GM12801 (cell line): ENCODE data around the gene XIAP.

Experiments used
- TF ChIP-seq, protein P1 (sequence below): IDR thresholded peaks from one replicate; pipeline ENCODE4 v1.5.1; 2011; ENCODE audit warnings: control low read depth; ENCODE audit not compliant: insufficient read length; ENCODE audit errors: extremely low read depth

The XIAP gene

DNA sequence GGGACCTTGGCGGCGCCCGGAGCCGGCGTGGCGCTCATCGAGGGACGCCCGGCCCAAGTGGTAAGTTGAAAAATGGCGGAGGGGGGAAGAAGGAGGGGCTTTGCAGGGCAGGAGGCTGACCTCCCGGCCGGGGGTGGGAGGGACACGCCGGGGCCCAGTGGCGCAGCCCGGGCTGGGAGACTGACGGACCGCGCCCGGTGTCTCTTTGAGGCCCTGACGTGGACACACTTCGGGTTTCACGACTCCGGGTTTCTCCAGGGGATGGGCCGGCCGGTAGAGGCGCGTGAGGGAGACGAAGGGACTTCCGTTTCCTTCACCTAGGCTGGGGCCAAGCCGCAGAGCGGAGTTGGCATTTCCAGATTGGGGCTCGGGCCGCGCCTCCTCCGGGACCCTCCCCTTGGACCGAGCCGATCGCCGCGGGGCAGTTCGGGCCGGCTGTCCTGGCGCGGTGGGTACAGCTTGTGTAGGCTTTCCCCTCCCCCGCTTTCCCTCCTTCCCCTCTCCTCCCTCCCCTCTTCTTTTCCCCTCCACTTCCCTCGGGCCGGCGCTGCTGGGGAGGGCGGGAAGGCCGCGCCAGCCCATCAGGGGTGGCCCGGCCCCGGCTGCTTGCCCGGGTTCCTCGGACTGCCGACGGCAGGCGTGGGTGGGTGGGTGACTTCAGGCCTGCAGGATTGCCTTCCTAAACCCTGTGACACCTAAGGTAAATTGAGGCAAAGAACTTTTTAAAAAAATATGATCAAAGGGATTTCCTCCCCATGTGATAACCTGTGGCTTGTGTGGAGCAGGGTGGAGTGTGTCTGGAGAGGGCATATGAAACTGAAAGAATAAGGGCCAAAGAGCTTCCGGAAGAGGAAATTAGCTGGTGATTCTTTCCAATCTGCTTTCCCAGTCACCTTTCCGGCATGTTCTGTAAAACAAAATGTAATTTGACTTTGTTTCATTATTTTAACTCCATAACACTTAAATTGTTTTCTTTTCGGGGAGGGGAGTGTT is at the start of gene XIAP:
TSS of gene XIAP (plus strand) at position 208 of the 993 bp plus-strand sequence. CDS start 25,610 bp downstream, outside the sequence.
- TF ChIP-seq, protein P1, sequence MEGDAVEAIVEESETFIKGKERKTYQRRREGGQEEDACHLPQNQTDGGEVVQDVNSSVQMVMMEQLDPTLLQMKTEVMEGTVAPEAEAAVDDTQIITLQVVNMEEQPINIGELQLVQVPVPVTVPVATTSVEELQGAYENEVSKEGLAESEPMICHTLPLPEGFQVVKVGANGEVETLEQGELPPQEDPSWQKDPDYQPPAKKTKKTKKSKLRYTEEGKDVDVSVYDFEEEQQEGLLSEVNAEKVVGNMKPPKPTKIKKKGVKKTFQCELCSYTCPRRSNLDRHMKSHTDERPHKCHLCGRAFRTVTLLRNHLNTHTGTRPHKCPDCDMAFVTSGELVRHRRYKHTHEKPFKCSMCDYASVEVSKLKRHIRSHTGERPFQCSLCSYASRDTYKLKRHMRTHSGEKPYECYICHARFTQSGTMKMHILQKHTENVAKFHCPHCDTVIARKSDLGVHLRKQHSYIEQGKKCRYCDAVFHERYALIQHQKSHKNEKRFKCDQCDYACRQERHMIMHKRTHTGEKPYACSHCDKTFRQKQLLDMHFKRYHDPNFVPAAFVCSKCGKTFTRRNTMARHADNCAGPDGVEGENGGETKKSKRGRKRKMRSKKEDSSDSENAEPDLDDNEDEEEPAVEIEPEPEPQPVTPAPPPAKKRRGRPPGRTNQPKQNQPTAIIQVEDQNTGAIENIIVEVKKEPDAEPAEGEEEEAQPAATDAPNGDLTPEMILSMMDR = no peak

GRCh38 chrX:123814343-123814742 is 45.5 kb upstream of the XIAP start:
- TF ChIP-seq, protein P1 = no peak

- TF ChIP-seq, protein P1 = no peak
Observed at GRCh38 chrX:123817288-123817894, 42.5 kb upstream of the XIAP start.

DNA sequence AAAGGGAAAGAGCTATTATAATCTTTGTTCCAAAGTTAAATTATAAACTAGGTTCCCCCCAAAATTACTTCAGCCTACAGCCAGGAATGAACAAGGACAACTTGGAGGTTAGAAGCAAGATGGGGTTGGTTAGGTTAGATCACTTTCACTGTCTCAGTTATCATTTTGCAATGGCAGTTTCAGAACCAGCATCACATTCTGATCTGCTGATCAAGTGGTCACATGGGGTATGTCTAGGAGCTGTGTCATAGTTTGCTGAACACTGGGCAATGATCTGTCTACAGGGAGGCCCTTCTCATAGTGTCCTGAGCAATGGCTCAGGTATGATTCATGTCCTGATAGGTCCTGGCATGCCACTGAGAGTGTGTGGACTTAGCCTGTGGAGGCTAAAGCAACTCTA is 41.6 kb upstream of the XIAP start:
- TF ChIP-seq, protein P1 = no peak

DNA sequence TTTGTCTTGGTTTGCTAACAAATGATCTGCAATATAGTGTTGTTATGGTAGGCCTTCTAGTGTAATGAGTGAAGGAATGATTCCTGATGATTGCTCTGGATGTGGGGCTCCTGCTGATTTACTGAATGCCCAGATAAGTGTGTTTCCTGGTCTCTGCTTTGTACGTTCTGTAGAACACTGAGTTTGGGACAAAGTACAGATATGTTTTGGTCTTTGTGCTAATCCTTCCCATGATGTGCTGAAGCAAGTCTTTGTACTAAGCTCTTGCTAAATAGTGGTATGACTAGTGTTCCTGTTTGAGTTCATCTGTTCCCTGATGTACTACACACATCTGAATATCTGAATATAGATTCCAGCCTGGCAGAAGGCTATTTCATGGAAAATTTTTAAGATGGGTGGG is 36.9 kb upstream of the XIAP start:
- TF ChIP-seq, protein P1 = no peak

DNA sequence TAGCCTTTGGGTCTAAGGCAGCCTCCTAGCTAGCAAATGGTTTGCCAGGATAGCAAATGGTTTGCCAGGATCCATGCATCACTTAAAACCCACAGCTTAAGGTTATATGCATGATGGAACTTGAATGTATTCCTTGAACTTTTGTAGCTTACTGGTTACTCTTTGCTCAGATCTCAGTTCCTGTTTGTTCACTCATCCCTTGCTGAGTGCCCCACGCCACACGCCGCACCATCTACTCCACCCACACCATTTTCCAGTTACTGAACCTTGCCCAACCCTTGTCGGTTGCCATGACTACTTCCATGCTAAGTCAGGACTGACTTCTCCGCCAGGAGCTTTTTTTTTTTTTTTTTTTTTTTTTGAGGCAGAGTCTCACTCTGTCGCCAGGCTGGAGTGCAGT is 29.5 kb upstream of the XIAP start:
- TF ChIP-seq, protein P1 = no peak

DNA sequence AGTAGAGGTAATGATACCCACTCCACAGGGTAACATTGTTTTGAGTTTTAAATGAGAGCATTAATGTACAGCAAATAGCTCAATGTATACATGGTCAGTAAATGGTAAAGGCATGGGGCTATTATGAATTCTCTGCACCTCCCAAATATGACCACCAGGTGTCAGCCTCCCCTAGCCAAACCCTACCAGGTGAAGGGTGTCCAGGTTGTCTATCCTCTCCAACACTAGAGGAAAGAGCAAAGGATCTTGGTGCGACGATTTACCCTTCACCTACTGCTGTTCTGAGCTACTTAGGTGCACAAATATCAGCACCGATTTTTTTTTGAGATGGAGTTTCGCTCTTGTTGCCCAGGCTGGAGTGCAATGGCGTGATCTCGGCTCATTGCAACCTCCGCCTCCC is 26.5 kb upstream of the XIAP start:
- TF ChIP-seq, protein P1 = no peak
